ENCODE measurements around the gene NAIF1.

Gene NAIF1

GRCh38 chr9:128034821-128035652 is 32.1 kb downstream of the NAIF1 start:
- Mint-ChIP-seq H3K4me1 (no peaks in the 10 kb centered on the region), H3K9me3 (no peaks in the 10 kb centered on the region), H3K36me3 (ENCODE audit: low read depth) (no peaks in the 10 kb centered on the region), H3K27me3 (ENCODE audit: low read depth) (peaks cover 8% of the 10 kb centered on the region), H3K27ac (peak overlapping the region in 1 of 3 experiments; percentile 56), H3K4me3 (no peak overlapping the region)
- peak; percentile 68 to 75 (median 73) for TF ChIP-seq CTCF (IDR thresholded peaks at IDR 0.05; ENCODE audit: unreplicated experiment in 3 of 3)

DNA sequence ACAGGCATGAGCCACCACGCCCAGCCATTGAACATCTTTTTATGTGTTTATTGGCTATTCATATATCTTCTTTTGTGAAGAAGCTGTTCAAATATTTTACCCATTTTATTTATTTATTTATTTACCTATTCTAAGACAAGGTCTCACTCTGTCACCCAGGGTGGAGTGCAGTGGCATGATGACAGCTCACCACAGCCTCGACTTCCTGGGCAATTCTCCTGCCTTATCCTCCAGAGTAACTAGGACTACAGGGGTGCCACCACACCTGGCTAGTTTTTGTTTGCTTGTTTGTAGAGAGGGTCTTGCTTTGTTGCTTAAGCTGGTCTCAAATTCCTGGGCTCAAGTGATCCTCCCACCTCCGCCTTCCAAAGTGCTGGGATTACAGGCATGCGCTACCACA is 33.5 kb downstream of the NAIF1 start:
- TF ChIP-seq CTCF (IDR thresholded peaks at IDR 0.05; ENCODE audit: unreplicated experiment in 3 of 3) = no peak
- H3K27ac Mint-ChIP-seq = no peak overlapping the region
- peaks cover 4% of the 10 kb centered on the region for H3K27me3 Mint-ChIP-seq (ENCODE audit: low read depth)
- no peaks in the 10 kb centered on the region for H3K9me3 Mint-ChIP-seq
- H3K36me3 Mint-ChIP-seq (ENCODE audit: low read depth) = no peaks in the 10 kb centered on the region
- H3K4me1 Mint-ChIP-seq = peaks cover 2% of the 10 kb centered on the region
- H3K4me3 Mint-ChIP-seq = no peak overlapping the region

DNA sequence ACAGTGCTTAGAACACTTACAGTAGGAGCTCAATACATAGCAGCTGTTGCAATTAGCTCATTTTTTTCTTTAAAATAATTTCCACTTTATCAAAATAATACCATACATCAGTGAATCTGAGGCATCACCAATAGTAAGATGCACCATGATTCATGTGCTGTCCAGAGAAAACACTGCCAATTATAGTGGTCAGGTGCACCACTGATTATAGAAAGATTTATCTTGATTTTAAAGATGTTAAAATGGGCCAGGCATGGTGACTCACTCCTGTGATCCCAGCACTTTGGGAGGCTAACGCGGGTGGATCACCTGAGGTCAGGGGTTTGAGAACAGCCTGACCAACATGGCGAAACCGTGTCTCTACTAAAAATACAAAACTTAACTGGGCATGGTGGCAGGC is 39.4 kb downstream of the NAIF1 start:
- peaks cover 3% of the 10 kb centered on the region for H3K27me3 Mint-ChIP-seq (ENCODE audit: low read depth)
- TF ChIP-seq CTCF (IDR thresholded peaks at IDR 0.05; ENCODE audit: unreplicated experiment in 3 of 3) = no peak

GRCh38 chr9:128026773-128027541 is 40.2 kb downstream of the NAIF1 start:
- peaks cover 3% of the 10 kb centered on the region for H3K27me3 Mint-ChIP-seq (ENCODE audit: low read depth)
- peaks cover 12% of the 10 kb centered on the region for H3K4me1 Mint-ChIP-seq
- no peak for TF ChIP-seq CTCF (IDR thresholded peaks at IDR 0.05; ENCODE audit: unreplicated experiment in 3 of 3)
- H3K36me3 Mint-ChIP-seq (ENCODE audit: low read depth) = no peaks in the 10 kb centered on the region
- H3K27ac Mint-ChIP-seq = peak overlapping the region in 1 of 3 experiments; percentile 60
- H3K4me3 Mint-ChIP-seq = no peak overlapping the region
- no peaks in the 10 kb centered on the region for H3K9me3 Mint-ChIP-seq

More for the DNA sequence above, 39.4 kb downstream of the NAIF1 start:
- no peaks in the 10 kb centered on the region for H3K9me3 Mint-ChIP-seq
- H3K4me1 Mint-ChIP-seq = peaks cover 12% of the 10 kb centered on the region
- no peak overlapping the region for H3K27ac Mint-ChIP-seq
- no peaks in the 10 kb centered on the region for H3K36me3 Mint-ChIP-seq (ENCODE audit: low read depth)
- H3K4me3 Mint-ChIP-seq = no peak overlapping the region

GRCh38 chr9:128026255-128026772 is 40.8 kb downstream of the NAIF1 start:
- Mint-ChIP-seq H3K4me3 (no peak overlapping the region), H3K27ac (peak overlapping the region in 1 of 3 experiments; percentile 28), H3K9me3 (no peaks in the 10 kb centered on the region), H3K4me1 (peaks cover 12% of the 10 kb centered on the region), H3K27me3 (ENCODE audit: low read depth) (peaks cover 3% of the 10 kb centered on the region), H3K36me3 (ENCODE audit: low read depth) (no peaks in the 10 kb centered on the region)
- TF ChIP-seq CTCF (IDR thresholded peaks at IDR 0.05; ENCODE audit: unreplicated experiment in 3 of 3) = no peak
